Neural progenitor cell (in vitro differentiated cells): Measurements from ENCODE around the gene ANKK1.

Source experiments
- CTCF ChIP-seq: fragments of 200-600 bp; sonication (generic); IDR thresholded peaks from 2 replicates; pipeline ENCODE4 v1.5.1; 2017; ENCODE audit warnings: antibody characterized with exemption, mild to moderate bottlenecking
- EZH2phosphoT487 ChIP-seq: fragments of 200-600 bp; sonication (generic); IDR thresholded peaks from 2 replicates; pipeline ENCODE4 v1.6.1; 2017; ENCODE audit warnings: antibody characterized with exemption

- TF ChIP-seq CTCF: no peak
- TF ChIP-seq EZH2phosphoT487: no peak
Observed at GRCh38 chr11:113373306-113373705, 14.3 kb upstream of the ANKK1 start.
